ENCODE results near the gene NUBPL.
A peak's percentile ranks its signal among the peaks of the same experiment; 100 is the strongest.
"Not testable (repeated sequence)": the region's sequence is repeated elsewhere in the genome, so short reads cannot be mapped to it uniquely, and the experiment has no call there.

Gene NUBPL

GRCh38 chr14:31837031-31837430 is 275.8 kb downstream of the NUBPL start:
- no peak for FAIRE-seq
- DNase-seq (ENCODE audit: insufficient read length, low spot score): no peak
- TF ChIP-seq POLR2AphosphoS5 (IDR thresholded peaks at IDR 0.05; ENCODE audit: low read depth, low read length): no peak
- no peak for TF ChIP-seq POU2F2 (IDR thresholded peaks at IDR 0.05; ENCODE audit: low read depth, low read length)
- no peak for TF ChIP-seq TAF1 (IDR thresholded peaks at IDR 0.05; ENCODE audit: low read depth, low read length)
- TF ChIP-seq PAX5 (IDR thresholded peaks at IDR 0.05; ENCODE audit: insufficient read depth, low read length, severe bottlenecking): no peak
- TF ChIP-seq POLR2A (IDR thresholded peaks at IDR 0.05; ENCODE audit: low read depth, low read length): no peak
- no peak for TF ChIP-seq SPI1 (IDR thresholded peaks at IDR 0.05; ENCODE audit: low read depth, low read length)

- FAIRE-seq (peak; percentile 35), DNase-seq (ENCODE audit: insufficient read length, low spot score) (no peak)
- TF ChIP-seq POU2F2 (IDR thresholded peaks at IDR 0.05; ENCODE audit: low read depth, low read length): no peak
- TF ChIP-seq SPI1 (IDR thresholded peaks at IDR 0.05; ENCODE audit: low read depth, low read length): no peak
- no peak for TF ChIP-seq PAX5 (IDR thresholded peaks at IDR 0.05; ENCODE audit: insufficient read depth, low read length, severe bottlenecking)
- no peak for TF ChIP-seq POLR2AphosphoS5 (IDR thresholded peaks at IDR 0.05; ENCODE audit: low read depth, low read length)
- no peak for TF ChIP-seq TAF1 (IDR thresholded peaks at IDR 0.05; ENCODE audit: low read depth, low read length)
- TF ChIP-seq POLR2A (IDR thresholded peaks at IDR 0.05; ENCODE audit: low read depth, low read length): no peak
Observed at GRCh38 chr14:31842899-31843298, 281.7 kb downstream of the NUBPL start.

GRCh38 chr14:31843361-31844091 is 282.3 kb downstream of the NUBPL start:
- DNase-seq (ENCODE audit: insufficient read length, low spot score): peak; percentile 4
- no peak for TF ChIP-seq POLR2A (IDR thresholded peaks at IDR 0.05; ENCODE audit: low read depth, low read length)
- TF ChIP-seq SPI1 (IDR thresholded peaks at IDR 0.05; ENCODE audit: low read depth, low read length): 0 out of 2 replicates have a peak, but pooled peaks have one; percentile 13

GRCh38 chr14:31854508-31855075 is 293.4 kb downstream of the NUBPL start:
- no peak for FAIRE-seq
- no peak for DNase-seq (ENCODE audit: insufficient read length, low spot score)
- TF ChIP-seq PAX5 (IDR thresholded peaks at IDR 0.05; ENCODE audit: insufficient read depth, low read length, severe bottlenecking) (no peak), POLR2A (IDR thresholded peaks at IDR 0.05; ENCODE audit: low read depth, low read length) (no peak), TAF1 (IDR thresholded peaks at IDR 0.05; ENCODE audit: low read depth, low read length) (no peak), SPI1 (IDR thresholded peaks at IDR 0.05; ENCODE audit: low read depth, low read length) (no peak), POLR2AphosphoS5 (IDR thresholded peaks at IDR 0.05; ENCODE audit: low read depth, low read length) (no peak), POU2F2 (IDR thresholded peaks at IDR 0.05; ENCODE audit: low read depth, low read length) (no peak)

More at GRCh38 chr14:31843361-31844091, 282.3 kb downstream of the NUBPL start:
- no peak for FAIRE-seq

GRCh38 chr14:31855262-31855661 is 294.1 kb downstream of the NUBPL start:
- FAIRE-seq (no peak), DNase-seq (ENCODE audit: insufficient read length, low spot score) (no peak)
- TF ChIP-seq POLR2A (IDR thresholded peaks at IDR 0.05; ENCODE audit: low read depth, low read length) (no peak), POLR2AphosphoS5 (IDR thresholded peaks at IDR 0.05; ENCODE audit: low read depth, low read length) (no peak), PAX5 (IDR thresholded peaks at IDR 0.05; ENCODE audit: insufficient read depth, low read length, severe bottlenecking) (no peak), TAF1 (IDR thresholded peaks at IDR 0.05; ENCODE audit: low read depth, low read length) (no peak), POU2F2 (IDR thresholded peaks at IDR 0.05; ENCODE audit: low read depth, low read length) (no peak), SPI1 (IDR thresholded peaks at IDR 0.05; ENCODE audit: low read depth, low read length) (no peak)

GRCh38 chr14:31856003-31856402 is 294.8 kb downstream of the NUBPL start:
- DNase-seq (ENCODE audit: insufficient read length, low spot score); FAIRE-seq: not testable (repeated sequence)

- no peak for DNase-seq (ENCODE audit: insufficient read length, low spot score)
- no peak for TF ChIP-seq POLR2A (IDR thresholded peaks at IDR 0.05; ENCODE audit: low read depth, low read length)
- FAIRE-seq: no peak
Observed at GRCh38 chr14:31858868-31859267, 297.7 kb downstream of the NUBPL start.

- FAIRE-seq (no peak), DNase-seq (ENCODE audit: insufficient read length, low spot score) (no peak)
- TF ChIP-seq SPI1 (IDR thresholded peaks at IDR 0.05; ENCODE audit: low read depth, low read length): no peak
- no peak for TF ChIP-seq TAF1 (IDR thresholded peaks at IDR 0.05; ENCODE audit: low read depth, low read length)
Observed at GRCh38 chr14:31864937-31865855, 304.0 kb downstream of the NUBPL start.

- DNase-seq (ENCODE audit: insufficient read length, low spot score): no peak
- FAIRE-seq: no peak
- TF ChIP-seq TAF1 (IDR thresholded peaks at IDR 0.05; ENCODE audit: low read depth, low read length) (no peak), PAX5 (IDR thresholded peaks at IDR 0.05; ENCODE audit: insufficient read depth, low read length, severe bottlenecking) (no peak), POLR2AphosphoS5 (IDR thresholded peaks at IDR 0.05; ENCODE audit: low read depth, low read length) (no peak), POLR2A (IDR thresholded peaks at IDR 0.05; ENCODE audit: low read depth, low read length) (no peak), SPI1 (IDR thresholded peaks at IDR 0.05; ENCODE audit: low read depth, low read length) (no peak), POU2F2 (IDR thresholded peaks at IDR 0.05; ENCODE audit: low read depth, low read length) (no peak)
Observed at GRCh38 chr14:31867570-31867969, 306.4 kb downstream of the NUBPL start.

GRCh38 chr14:31868096-31868495 is 306.9 kb downstream of the NUBPL start:
- FAIRE-seq; DNase-seq (ENCODE audit: insufficient read length, low spot score): not testable (repeated sequence)
